Neural cell (in vitro differentiated cells): ENCODE data around the gene NECTIN4. TPM values are rescaled to one million over a fixed set of nuclear protein-coding genes. Genes with fewer than 3 reads are reported as not detected.

Experiments
- H2AFZ ChIP-seq: fragments of 200-600, 300-800 bp; sonication (generic), shearing (Covaris generic); 2 replicates; pipeline ENCODE4 v1.6.0; 2014; ENCODE audit warnings: low read depth, mild to moderate bottlenecking, antibody characterized with exemption, low read length, moderate library complexity
- H3F3A ChIP-seq: fragments of 200-600 bp; shearing (Covaris generic); 2 replicates; pipeline ENCODE4 v1.6.1; 2016; ENCODE audit warnings: mild to moderate bottlenecking, moderate library complexity, mixed read lengths, antibody characterized with exemption, low read length; ENCODE audit not compliant: insufficient read depth, poor library complexity, severe bottlenecking
- H3K27ac ChIP-seq: fragments of 200-600, 300-800 bp; sonication (generic), shearing (Covaris generic); 2 replicates; pipeline ENCODE4 v1.5.1; 2014; ENCODE audit warnings: mild to moderate bottlenecking, low read length, moderate library complexity
- H3K27me3 ChIP-seq: fragments of 300-800, 200-600 bp; sonication (generic), shearing (Covaris generic); 2 replicates; pipeline ENCODE4 v1.6.0; 2014; ENCODE audit warnings: mild to moderate bottlenecking, low read depth, low read length, moderate library complexity; ENCODE audit not compliant: insufficient read depth
- H3K36me3 ChIP-seq: fragments of 300-800, 200-600 bp; sonication (generic), shearing (Covaris generic); 2 replicates; pipeline ENCODE4 v1.5.1; 2014; ENCODE audit warnings: mild to moderate bottlenecking, antibody characterized with exemption, low read length, moderate library complexity; ENCODE audit not compliant: insufficient read depth
- H3K4me2 ChIP-seq: fragments of 300-800, 200-600 bp; sonication (generic), shearing (Covaris generic); 2 replicates; pipeline ENCODE4 v1.6.0; 2014; ENCODE audit warnings: mild to moderate bottlenecking, low read length
- H3K4me3 ChIP-seq: fragments of 300-800, 200-600 bp; sonication (generic), shearing (Covaris generic); 2 replicates; pipeline ENCODE4 v1.5.1; 2014; ENCODE audit warnings: mild to moderate bottlenecking, low read length, moderate library complexity
- H3K79me2 ChIP-seq: fragments of 200-600 bp; shearing (Covaris generic); replicated peaks from 2 replicates; pipeline ENCODE4 v1.6.0; 2014; ENCODE audit warnings: mild to moderate bottlenecking, low read length, moderate library complexity; ENCODE audit not compliant: insufficient read depth
- H3K9ac ChIP-seq: fragments of 300-800, 200-600 bp; sonication (generic), shearing (Covaris generic); 2 replicates; pipeline ENCODE4 v1.6.1; 2016; ENCODE audit warnings: mild to moderate bottlenecking, low read length, mixed read lengths
- H3K9me2 ChIP-seq: fragments of 200-600 bp; shearing (Covaris generic); 2 replicates; pipeline ENCODE4 v1.6.1; 2016; ENCODE audit warnings: mild to moderate bottlenecking, low read length, mixed read lengths; ENCODE audit not compliant: insufficient read depth
- H3K9me3 ChIP-seq: fragments of 200-600, 300-800 bp; sonication (generic), shearing (Covaris generic); 2 replicates; pipeline ENCODE4 v1.6.1; 2016; ENCODE audit warnings: mild to moderate bottlenecking, mixed run types, low read length, moderate library complexity, mixed read lengths
- H4K20me1 ChIP-seq: fragments of 200-600 bp; shearing (Covaris generic); 2 replicates; pipeline ENCODE4 v1.6.1; 2016; ENCODE audit warnings: mild to moderate bottlenecking, mixed run types; ENCODE audit not compliant: insufficient read depth
- EP300 ChIP-seq: fragments of 450-650 bp; conservative IDR thresholded peaks from 2 replicates; pipeline ENCODE4 v1.6.1; 2014; ENCODE audit warnings: antibody characterized with exemption, mild to moderate bottlenecking, moderate library complexity; ENCODE audit not compliant: poor library complexity, severe bottlenecking
- EZH2 ChIP-seq: fragments of 200-600, 300-800 bp; shearing (Covaris generic), sonication (generic); IDR thresholded peaks from 2 replicates; pipeline ENCODE4 v1.6.1; 2014; ENCODE audit warnings: antibody characterized with exemption, low read length, borderline replicate concordance, mild to moderate bottlenecking; ENCODE audit not compliant: insufficient read depth, poor library complexity, severe bottlenecking
- MXI1 ChIP-seq: fragments of 450-650 bp; conservative IDR thresholded peaks from 2 replicates; pipeline ENCODE4 v1.6.1; 2014; ENCODE audit warnings: antibody characterized with exemption, mild to moderate bottlenecking; ENCODE audit not compliant: poor library complexity, severe bottlenecking
- POLR2AphosphoS5 ChIP-seq: IDR thresholded peaks from 2 replicates; pipeline ENCODE4 v1.6.1; 2012
- RAD21 ChIP-seq: fragments of 450-650 bp; conservative IDR thresholded peaks from 2 replicates; pipeline ENCODE4 v1.6.1; 2014; ENCODE audit warnings: antibody characterized with exemption, mild to moderate bottlenecking, moderate library complexity
- REST ChIP-seq: IDR thresholded peaks from 2 replicates; pipeline ENCODE4 v1.6.1; 2012; ENCODE audit warnings: borderline replicate concordance
- SMC3 ChIP-seq: fragments of 450-650 bp; conservative IDR thresholded peaks from 2 replicates; pipeline ENCODE4 v1.6.1; 2014; ENCODE audit warnings: antibody characterized with exemption, mild to moderate bottlenecking, moderate library complexity; ENCODE audit not compliant: poor library complexity
- TAF1 ChIP-seq: IDR thresholded peaks from 2 replicates; pipeline ENCODE4 v1.6.1; 2012; ENCODE audit warnings: low read depth
- polyA plus RNA-seq: library from polyadenylated mRNA; depleted of rRNA; stranded (reverse); fragments of >200 nt; gene quantifications from 2 replicates; pipeline ENCODE4 v1.2.3, GENCODE V29; 2014
- TF ChIP-seq, protein P1 (sequence below): fragments of 450-650 bp; IDR thresholded peaks from 2 replicates; pipeline ENCODE4 v1.5.1; 2014; ENCODE audit warnings: antibody characterized with exemption, mild to moderate bottlenecking, moderate library complexity; ENCODE audit not compliant: poor library complexity, severe bottlenecking

Gene NECTIN4
- polyA plus RNA-seq, 1 donor from 2014 or later = not detected

GRCh38 chr1:161111117-161111516, 21.8 kb upstream of the NECTIN4 start:
- Histone ChIP-seq H3K9me3 (no peaks in the 10 kb centered on the region), H3K79me2 (peaks cover 42% of the 10 kb centered on the region), H3K9ac (no peak overlapping the region), H3K9me2 (no peaks in the 10 kb centered on the region), H3K4me3 (no peak overlapping the region), H3K4me2 (no peak overlapping the region), H3F3A (no peaks in the 10 kb centered on the region), H4K20me1 (no peaks in the 10 kb centered on the region), H2AFZ (no peak overlapping the region), H3K27me3 (no peaks in the 10 kb centered on the region), H3K27ac (no peak overlapping the region), H3K36me3 (no peaks in the 10 kb centered on the region)
- TF ChIP-seq TAF1 (no peak), EZH2 (no peak), RAD21 (no peak), MXI1 (no peak), POLR2AphosphoS5 (no peak), SMC3 (no peak), REST (no peak), EP300 (no peak)
- TF ChIP-seq, protein P1, sequence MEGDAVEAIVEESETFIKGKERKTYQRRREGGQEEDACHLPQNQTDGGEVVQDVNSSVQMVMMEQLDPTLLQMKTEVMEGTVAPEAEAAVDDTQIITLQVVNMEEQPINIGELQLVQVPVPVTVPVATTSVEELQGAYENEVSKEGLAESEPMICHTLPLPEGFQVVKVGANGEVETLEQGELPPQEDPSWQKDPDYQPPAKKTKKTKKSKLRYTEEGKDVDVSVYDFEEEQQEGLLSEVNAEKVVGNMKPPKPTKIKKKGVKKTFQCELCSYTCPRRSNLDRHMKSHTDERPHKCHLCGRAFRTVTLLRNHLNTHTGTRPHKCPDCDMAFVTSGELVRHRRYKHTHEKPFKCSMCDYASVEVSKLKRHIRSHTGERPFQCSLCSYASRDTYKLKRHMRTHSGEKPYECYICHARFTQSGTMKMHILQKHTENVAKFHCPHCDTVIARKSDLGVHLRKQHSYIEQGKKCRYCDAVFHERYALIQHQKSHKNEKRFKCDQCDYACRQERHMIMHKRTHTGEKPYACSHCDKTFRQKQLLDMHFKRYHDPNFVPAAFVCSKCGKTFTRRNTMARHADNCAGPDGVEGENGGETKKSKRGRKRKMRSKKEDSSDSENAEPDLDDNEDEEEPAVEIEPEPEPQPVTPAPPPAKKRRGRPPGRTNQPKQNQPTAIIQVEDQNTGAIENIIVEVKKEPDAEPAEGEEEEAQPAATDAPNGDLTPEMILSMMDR = no peak

DNA sequence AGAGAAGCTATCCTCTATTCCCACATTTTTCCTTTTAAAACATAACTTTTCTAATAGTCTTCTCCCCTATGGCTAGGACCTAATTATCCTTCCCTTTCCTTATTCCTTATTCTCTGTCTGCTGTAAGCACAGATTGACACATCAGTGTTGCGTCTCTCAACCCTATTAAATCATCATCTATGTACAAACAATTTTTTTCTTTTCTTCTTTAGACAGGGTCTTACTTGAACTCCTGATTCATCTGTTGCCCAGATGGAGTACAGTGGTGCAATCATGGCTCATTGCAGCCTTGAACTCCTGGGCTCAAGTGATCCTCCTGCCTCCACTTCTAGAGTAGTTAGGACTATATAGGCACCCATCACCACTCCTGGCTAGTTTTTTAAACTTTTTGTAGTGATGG, 17.1 kb upstream of the NECTIN4 start:
- Histone ChIP-seq H3K27me3 (no peaks in the 10 kb centered on the region), H3K9me3 (no peaks in the 10 kb centered on the region), H4K20me1 (no peaks in the 10 kb centered on the region), H2AFZ (no peak overlapping the region), H3F3A (no peaks in the 10 kb centered on the region), H3K9ac (no peak overlapping the region), H3K9me2 (no peaks in the 10 kb centered on the region), H3K4me3 (no peak overlapping the region), H3K27ac (no peak overlapping the region), H3K4me2 (no peak overlapping the region), H3K36me3 (no peaks in the 10 kb centered on the region), H3K79me2 (peaks cover 11% of the 10 kb centered on the region)
- TF ChIP-seq MXI1 (no peak), SMC3 (no peak), RAD21 (no peak), POLR2AphosphoS5 (no peak), EP300 (no peak), EZH2 (no peak), REST (no peak), TAF1 (no peak)
- TF ChIP-seq, protein P1 = no peak
